ENCODE results near the gene HOXA6. TPM values are rescaled to one million over a fixed set of nuclear protein-coding genes. Genes with fewer than 3 reads are reported as not detected.

Gene HOXA6
- total RNA-seq, 4 donors from 2014 or later, result 0.66 to 0.92 TPM; not detected in 2

DNA sequence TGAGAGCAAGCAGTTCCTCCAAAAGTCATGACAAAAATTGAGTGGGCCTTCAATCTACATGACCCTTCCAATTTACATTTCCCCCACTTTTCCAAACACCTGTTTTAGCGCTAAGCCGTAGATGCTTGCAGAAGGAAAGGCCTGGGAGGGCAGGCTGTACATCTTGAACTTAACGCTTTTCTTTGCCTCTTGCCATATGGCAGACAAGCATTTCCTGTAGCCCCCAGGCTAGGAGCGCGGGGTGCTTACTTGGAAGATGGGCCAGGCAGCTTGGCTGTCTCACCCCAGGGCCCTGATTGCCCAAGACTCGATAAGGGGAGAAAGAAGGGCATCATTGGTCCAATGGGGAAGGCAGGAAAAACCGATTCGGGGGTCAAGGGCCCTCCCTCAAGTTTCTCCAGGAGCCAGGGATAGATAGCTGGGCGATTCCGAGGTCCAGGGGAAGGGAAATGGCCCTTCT lies 24.8 kb upstream of the HOXA6 start:
- Histone ChIP-seq H3K36me3 (no peaks in the 10 kb centered on the region), H3K4me3 (peak overlapping the region in 1 of 4 donors; percentile 59), H3K4me1 (peaks cover 26 to 50% (median 41%) of the 10 kb centered on the region in 4 donors), H3K9me3 (no peaks in the 10 kb centered on the region), H3K27ac (replicated peaks in 1 of 4) (no peak overlapping the region), H3K27me3 (peaks cover 40 to 100% (median 97%) of the 10 kb centered on the region in 4 donors)
- 29% methylated on average over 10 of the region's 10 CpGs for WGBS
- DNase-seq (ENCODE audit: extremely low spot score), result no peak
- intact Hi-C loops (cut with DNase I), result no loop called here
- no peak for TF ChIP-seq POLR2A (IDR thresholded peaks at IDR 0.05; ENCODE audit: low read depth)
- no peak for TF ChIP-seq EP300 (IDR thresholded peaks at IDR 0.05)
- TF ChIP-seq POLR2AphosphoS5 (IDR thresholded peaks at IDR 0.05), result no peak
- TF ChIP-seq, protein P1, sequence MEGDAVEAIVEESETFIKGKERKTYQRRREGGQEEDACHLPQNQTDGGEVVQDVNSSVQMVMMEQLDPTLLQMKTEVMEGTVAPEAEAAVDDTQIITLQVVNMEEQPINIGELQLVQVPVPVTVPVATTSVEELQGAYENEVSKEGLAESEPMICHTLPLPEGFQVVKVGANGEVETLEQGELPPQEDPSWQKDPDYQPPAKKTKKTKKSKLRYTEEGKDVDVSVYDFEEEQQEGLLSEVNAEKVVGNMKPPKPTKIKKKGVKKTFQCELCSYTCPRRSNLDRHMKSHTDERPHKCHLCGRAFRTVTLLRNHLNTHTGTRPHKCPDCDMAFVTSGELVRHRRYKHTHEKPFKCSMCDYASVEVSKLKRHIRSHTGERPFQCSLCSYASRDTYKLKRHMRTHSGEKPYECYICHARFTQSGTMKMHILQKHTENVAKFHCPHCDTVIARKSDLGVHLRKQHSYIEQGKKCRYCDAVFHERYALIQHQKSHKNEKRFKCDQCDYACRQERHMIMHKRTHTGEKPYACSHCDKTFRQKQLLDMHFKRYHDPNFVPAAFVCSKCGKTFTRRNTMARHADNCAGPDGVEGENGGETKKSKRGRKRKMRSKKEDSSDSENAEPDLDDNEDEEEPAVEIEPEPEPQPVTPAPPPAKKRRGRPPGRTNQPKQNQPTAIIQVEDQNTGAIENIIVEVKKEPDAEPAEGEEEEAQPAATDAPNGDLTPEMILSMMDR (IDR thresholded peaks at IDR 0.05), result no peak

DNA sequence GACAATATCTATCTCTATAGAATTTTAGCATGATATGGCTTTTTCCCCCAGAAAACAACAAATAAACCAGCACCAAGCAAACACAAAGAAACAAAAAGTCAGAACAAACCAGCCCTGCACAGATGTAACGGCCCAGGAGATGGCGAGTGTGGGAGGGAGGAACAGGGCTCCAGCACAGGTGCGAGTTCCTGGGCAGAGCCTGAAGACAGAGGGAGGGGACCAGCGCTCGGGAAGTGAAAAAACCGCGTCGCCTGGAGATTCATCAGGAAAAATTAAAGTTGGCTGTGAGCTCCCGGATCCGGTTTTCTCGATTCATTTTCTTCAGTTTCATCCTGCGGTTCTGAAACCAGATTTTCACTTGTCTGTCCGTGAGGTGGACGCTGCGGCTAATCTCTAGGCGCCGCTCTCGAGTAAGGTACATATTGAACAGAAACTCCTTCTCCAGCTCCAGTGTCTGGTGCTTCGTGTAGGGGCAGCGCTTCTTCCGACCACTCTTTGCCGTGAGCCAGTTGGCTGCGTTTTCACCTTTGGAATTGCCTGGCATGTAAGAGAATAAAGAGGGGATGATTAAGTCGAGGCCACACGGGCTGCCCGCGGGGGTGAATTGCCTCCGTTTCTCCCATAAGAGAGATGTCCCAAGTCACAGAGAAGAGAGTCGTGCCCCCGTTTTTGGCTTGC lies 24.2 kb upstream of the HOXA6 start:
- Histone ChIP-seq H3K9me3 (no peaks in the 10 kb centered on the region), H3K4me1 (peaks cover 26 to 55% (median 45%) of the 10 kb centered on the region in 4 donors), H3K27me3 (peaks cover 39 to 100% (median 99%) of the 10 kb centered on the region in 4 donors), H3K4me3 (no peak overlapping the region), H3K27ac (replicated peaks in 1 of 4) (no peak overlapping the region), H3K36me3 (no peaks in the 10 kb centered on the region)
- TF ChIP-seq POLR2A (IDR thresholded peaks at IDR 0.05; ENCODE audit: low read depth) (no peak), EP300 (IDR thresholded peaks at IDR 0.05) (no peak), POLR2AphosphoS5 (IDR thresholded peaks at IDR 0.05) (no peak)
- TF ChIP-seq, protein P1 (IDR thresholded peaks at IDR 0.05), result no peak
- intact Hi-C loops (cut with DNase I), result no loop called here
- DNase-seq (ENCODE audit: extremely low spot score), result no peak
- WGBS, result 8% methylated on average over 30 of the region's 30 CpGs

DNA sequence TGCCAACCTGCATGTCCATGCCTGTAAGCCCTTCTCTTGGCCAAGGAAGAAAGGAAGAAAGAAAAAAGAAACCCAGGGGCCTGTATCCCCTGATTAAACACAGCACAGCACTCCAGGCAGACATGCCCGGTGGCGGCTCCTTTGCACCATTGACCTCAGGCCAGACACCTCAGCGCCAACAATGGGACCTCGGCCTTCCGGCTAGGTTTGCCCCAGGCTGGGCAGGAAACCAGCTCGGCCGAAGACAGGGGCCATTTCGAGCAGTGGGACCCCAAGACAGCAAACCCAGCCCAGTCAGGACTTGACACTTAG lies 23.7 kb upstream of the HOXA6 start:
- 9% methylated on average over 8 of the region's 8 CpGs for WGBS
- Histone ChIP-seq H3K27ac (replicated peaks in 1 of 4) (no peak overlapping the region), H3K4me3 (no peak overlapping the region), H3K36me3 (no peaks in the 10 kb centered on the region), H3K9me3 (no peaks in the 10 kb centered on the region), H3K27me3 (peaks cover 38 to 100% (median 100%) of the 10 kb centered on the region in 4 donors), H3K4me1 (peaks cover 27 to 60% (median 50%) of the 10 kb centered on the region in 4 donors)
- no peak for DNase-seq (ENCODE audit: extremely low spot score)
- TF ChIP-seq POLR2A (IDR thresholded peaks at IDR 0.05; ENCODE audit: low read depth) (no peak), EP300 (IDR thresholded peaks at IDR 0.05) (no peak), POLR2AphosphoS5 (IDR thresholded peaks at IDR 0.05) (no peak)
- TF ChIP-seq, protein P1 (IDR thresholded peaks at IDR 0.05), result no peak
- intact Hi-C loops (cut with DNase I), result no loop called here

DNA sequence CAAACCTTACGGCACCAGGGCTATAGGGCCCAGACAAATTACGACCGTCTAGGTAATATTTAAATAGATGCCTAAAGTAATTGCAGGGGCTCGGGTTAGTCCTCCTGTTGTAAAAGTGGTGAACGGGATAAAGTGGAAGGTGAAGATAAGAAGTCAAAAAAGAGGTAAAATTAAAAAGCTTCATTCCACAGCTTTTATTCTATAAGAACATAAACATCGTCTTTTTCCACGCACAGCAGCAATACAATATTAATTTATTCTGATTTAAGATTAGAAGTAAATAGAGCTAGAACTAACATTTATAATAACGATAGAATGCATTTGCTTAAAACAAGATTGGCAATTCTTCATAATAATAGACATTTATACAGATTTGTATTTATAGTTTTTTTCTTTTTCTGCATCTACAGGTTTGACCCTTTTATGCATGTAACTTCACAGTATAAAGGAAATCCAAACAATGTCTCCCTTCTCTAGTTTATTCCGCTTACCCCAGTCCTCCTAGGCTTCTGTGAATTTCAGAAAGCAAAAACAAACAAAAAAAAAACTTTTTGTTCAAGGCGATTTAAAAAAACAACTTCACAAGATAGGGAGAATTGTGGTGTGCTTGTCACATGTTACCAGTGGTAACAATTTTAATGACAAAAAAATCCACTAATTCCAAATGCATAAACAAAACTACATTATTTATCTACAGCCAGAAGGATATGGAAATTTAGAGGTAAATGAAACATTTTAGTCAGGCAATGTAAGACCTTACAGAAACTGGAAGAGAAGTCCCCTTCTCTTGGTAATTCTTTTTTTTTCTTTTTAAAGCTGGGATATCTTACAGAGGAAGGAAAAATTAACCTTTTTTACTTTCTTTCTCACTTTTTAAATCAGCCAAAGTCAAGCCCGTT lies 23.1 kb upstream of the HOXA6 start:
- no peaks in the 10 kb centered on the region for H3K9me3 ChIP-seq
- intact Hi-C loops (cut with DNase I), result no loop called here
- peaks cover 31 to 66% (median 55%) of the 10 kb centered on the region in 4 donors for H3K4me1 ChIP-seq
- TF ChIP-seq POLR2A (IDR thresholded peaks at IDR 0.05; ENCODE audit: low read depth) (no peak), POLR2AphosphoS5 (IDR thresholded peaks at IDR 0.05) (no peak), EP300 (IDR thresholded peaks at IDR 0.05) (no peak)
- TF ChIP-seq, protein P1 (IDR thresholded peaks at IDR 0.05), result no peak
- no peak overlapping the region for H3K27ac ChIP-seq (replicated peaks in 1 of 4)
- peaks cover 44 to 100% (median 100%) of the 10 kb centered on the region in 4 donors for H3K27me3 ChIP-seq
- 27% methylated on average over 11 of the region's 11 CpGs for WGBS
- no peak for DNase-seq (ENCODE audit: extremely low spot score)
- peak overlapping the region in 1 of 4 donors; percentile 12 for H3K4me3 ChIP-seq
- no peaks in the 10 kb centered on the region for H3K36me3 ChIP-seq

Data from esophagus muscularis mucosa (tissue), 4 donors.